ENCODE data around the gene KRTAP2-4. TPM values are rescaled to one million over a fixed set of nuclear protein-coding genes. Genes with fewer than 3 reads are reported as not detected.
"Not testable (repeated sequence)": the region's sequence is repeated elsewhere in the genome, so short reads cannot be mapped to it uniquely, and the experiment has no call there.

Gene KRTAP2-4
- polyA plus RNA-seq, 3 donors, result not detected

GRCh38 chr17:41048441-41048840 lies 17.2 kb downstream of the KRTAP2-4 start:
- no peaks in the 10 kb centered on the region for H3K9me3 ChIP-seq (replicated peaks in 1 of 2; ENCODE audit: control insufficient read depth in 1 of 2, insufficient read depth in 1 of 2, low read length in 2 of 2)
- intact Hi-C loops (cut with micrococcal nuclease), result no loop called here
- peak overlapping the region in 1 of 2 donors; percentile 7 for H3K4me3 Mint-ChIP-seq
- no peaks in the 10 kb centered on the region for H4K20me1 ChIP-seq (ENCODE audit: insufficient read depth, low read length)
- no peak overlapping the region for H3K27ac Mint-ChIP-seq
- H3K79me2 ChIP-seq (ENCODE audit: insufficient read depth, low read length), result no peaks in the 10 kb centered on the region
- no peaks in the 10 kb centered on the region for H3K4me1 Mint-ChIP-seq
- H3K4me3 ChIP-seq (replicated peaks in 1 of 3; ENCODE audit: low read depth in 2 of 3, low read length in 3 of 3), result no peak overlapping the region
- H3K27me3 ChIP-seq (ENCODE audit: control insufficient read depth in 2 of 2, insufficient read depth in 2 of 2, low read length in 2 of 2), result peaks cover 6 to 10% of the 10 kb centered on the region in 2 donors
- no peaks in the 10 kb centered on the region for H3K36me3 Mint-ChIP-seq
- H3K36me3 ChIP-seq (replicated peaks in 1 of 2; ENCODE audit: control insufficient read depth in 1 of 2, insufficient read depth in 2 of 2, low read length in 2 of 2), result no peaks in the 10 kb centered on the region
- 80% methylated on average over 1 of the region's 7 CpGs for WGBS (ENCODE audit: insufficient coverage)
- H3K4me2 ChIP-seq (replicated peaks; ENCODE audit: extremely low read depth, low read length, poor library complexity, severe bottlenecking), result no peak overlapping the region
- H3K27ac ChIP-seq (ENCODE audit: low read depth in 1 of 2, low read length in 2 of 2), result no peak overlapping the region
- no peak for TF ChIP-seq CTCF (IDR thresholded peaks at IDR 0.05)
- no peak overlapping the region for H3K9ac ChIP-seq (ENCODE audit: insufficient read depth, low read length, poor library complexity, severe bottlenecking)
- H3K9me3 Mint-ChIP-seq, result peaks cover 0 to 7% (median under 1%) of the 10 kb centered on the region in 7 donors
- no peaks in the 10 kb centered on the region for H3K4me1 ChIP-seq (ENCODE audit: control insufficient read depth in 1 of 2, insufficient read depth in 2 of 2, low read length in 2 of 2)
- DNase-seq, result no peak
- no peak overlapping the region for H2AFZ ChIP-seq (ENCODE audit: insufficient read depth, low read depth, low read length, poor library complexity, severe bottlenecking)
- peaks cover 14 to 36% (median 22%) of the 10 kb centered on the region in 3 donors for H3K27me3 Mint-ChIP-seq (ENCODE audit: low read depth in 3 of 3)

GRCh38 chr17:41046735-41047465 lies 18.8 kb downstream of the KRTAP2-4 start, which contains the start of gene KRTAP2-1:
TSS of gene KRTAP2-1 (minus strand) at chr17:41047316. CDS start at chr17:41047267, 49 bp downstream.
- intact Hi-C loops (cut with micrococcal nuclease); DNase-seq; H3K27ac ChIP-seq (ENCODE audit: low read depth in 1 of 2, low read length in 2 of 2); H3K36me3 Mint-ChIP-seq; H3K4me1 Mint-ChIP-seq; H3K9me3 Mint-ChIP-seq; H3K4me2 ChIP-seq (replicated peaks; ENCODE audit: extremely low read depth, low read length, poor library complexity, severe bottlenecking); H2AFZ ChIP-seq (ENCODE audit: insufficient read depth, low read depth, low read length, poor library complexity, severe bottlenecking); H3K9me3 ChIP-seq (replicated peaks in 1 of 2; ENCODE audit: control insufficient read depth in 1 of 2, insufficient read depth in 1 of 2, low read length in 2 of 2); H3K9ac ChIP-seq (ENCODE audit: insufficient read depth, low read length, poor library complexity, severe bottlenecking); H3K4me1 ChIP-seq (ENCODE audit: control insufficient read depth in 1 of 2, insufficient read depth in 2 of 2, low read length in 2 of 2); H3K36me3 ChIP-seq (replicated peaks in 1 of 2; ENCODE audit: control insufficient read depth in 1 of 2, insufficient read depth in 2 of 2, low read length in 2 of 2); H4K20me1 ChIP-seq (ENCODE audit: insufficient read depth, low read length); H3K79me2 ChIP-seq (ENCODE audit: insufficient read depth, low read length); H3K4me3 ChIP-seq (replicated peaks in 1 of 3; ENCODE audit: low read depth in 2 of 3, low read length in 3 of 3): not testable (repeated sequence)
- H3K27me3 Mint-ChIP-seq (ENCODE audit: low read depth in 3 of 3), result peaks cover 14 to 36% (median 22%) of the 10 kb centered on the region in 3 donors
- WGBS (ENCODE audit: insufficient coverage), result 76% methylated on average over 5 of the region's 33 CpGs
- peaks cover 6 to 10% of the 10 kb centered on the region in 2 donors for H3K27me3 ChIP-seq (ENCODE audit: control insufficient read depth in 2 of 2, insufficient read depth in 2 of 2, low read length in 2 of 2)
- H3K4me3 Mint-ChIP-seq, result peak within 1 kb of the TSS in 1 of 2 donors; percentile 26
- peak within 1 kb of the TSS in 1 of 7 donors; percentile 60 for H3K27ac Mint-ChIP-seq
